ENCODE measurements around the gene CTSS. TPM values are rescaled to one million over a fixed set of nuclear protein-coding genes. Genes with fewer than 3 reads are reported as not detected.
"Not testable (repeated sequence)": the region's sequence is repeated elsewhere in the genome, so short reads cannot be mapped to it uniquely, and the experiment has no call there.

The CTSS gene
- 34.9 TPM for total RNA-seq
- long read RNA-seq, full-length matches to known transcripts: 19 of 24 reads
- long read RNA-seq, partial matches to known transcripts: 0 of 24 reads
- long read RNA-seq, other reads (novel, unspliced or antisense): 5 of 24 reads

GRCh38 chr1:150765296-150765976, at the start of gene CTSS:
Gene CTSS (minus strand): TSS chr1:150765778. CDS start chr1:150764763, 1,015 bp downstream.
- ATAC-seq (ENCODE audit: poor library complexity): peak; percentile 68
- no peak for DNase-seq

GRCh38 chr1:150813028-150813707, 47.6 kb upstream of the CTSS start:
- peak; percentile 84 for ATAC-seq (ENCODE audit: poor library complexity)
- intact Hi-C loops (cut with DNase I): loop anchor here (10.0 kb wide), 1 partner anchor 258 kb away; no protein-coding TSS in a partner anchor
- peak; percentile 72 for DNase-seq

More at GRCh38 chr1:150765296-150765976, at the start of gene CTSS:
- intact Hi-C loops (cut with DNase I): no loop called here

GRCh38 chr1:150810958-150811659, 45.5 kb upstream of the CTSS start:
- ATAC-seq (ENCODE audit: poor library complexity): no peak
- DNase-seq: no peak
- intact Hi-C loops (cut with DNase I): loop anchor here (10.0 kb wide), 1 partner anchor 256 kb away; no protein-coding TSS in a partner anchor

- DNase-seq: no peak
- ATAC-seq (ENCODE audit: poor library complexity): no peak
- intact Hi-C loops (cut with DNase I): loop anchor here (10.0 kb wide), 1 partner anchor 255 kb away; no protein-coding TSS in a partner anchor
Measured at GRCh38 chr1:150809651-150810050, 44.1 kb upstream of the CTSS start.

- ATAC-seq (ENCODE audit: poor library complexity): no peak
- intact Hi-C loops (cut with DNase I): no loop called here
Measured at GRCh38 chr1:150808846-150809245, 43.3 kb upstream of the CTSS start.

GRCh38 chr1:150808121-150808520, 42.5 kb upstream of the CTSS start, which contains the start of gene CTSK:
Gene CTSK (minus strand): TSS chr1:150808260. CDS start chr1:150806805, 1,455 bp downstream.
- DNase-seq (no peak), ATAC-seq (ENCODE audit: poor library complexity) (peak; percentile 44)
- intact Hi-C loops (cut with DNase I): no loop called here

More at GRCh38 chr1:150808846-150809245, 43.3 kb upstream of the CTSS start:
- no peak for DNase-seq

GRCh38 chr1:150807249-150808023, 41.9 kb upstream of the CTSS start:
- intact Hi-C loops (cut with DNase I): no loop called here
- ATAC-seq (ENCODE audit: poor library complexity) (peak; percentile 37), DNase-seq (no peak)

- DNase-seq (no peak), ATAC-seq (ENCODE audit: poor library complexity) (no peak)
- intact Hi-C loops (cut with DNase I): no loop called here
Measured at GRCh38 chr1:150805899-150806298, 40.3 kb upstream of the CTSS start.

GRCh38 chr1:150804671-150805070, 39.1 kb upstream of the CTSS start:
- no peak for ATAC-seq (ENCODE audit: poor library complexity)
- no peak for DNase-seq
- intact Hi-C loops (cut with DNase I): no loop called here

GRCh38 chr1:150799089-150799488, 33.5 kb upstream of the CTSS start:
- intact Hi-C loops (cut with DNase I): no loop called here
- no peak for DNase-seq
- no peak for ATAC-seq (ENCODE audit: poor library complexity)

GRCh38 chr1:150798525-150798924, 32.9 kb upstream of the CTSS start:
- no peak for DNase-seq
- intact Hi-C loops (cut with DNase I): no loop called here
- ATAC-seq (ENCODE audit: poor library complexity): no peak

GRCh38 chr1:150796374-150796773, 30.8 kb upstream of the CTSS start:
- intact Hi-C loops (cut with DNase I): no loop called here
- DNase-seq: no peak
- no peak for ATAC-seq (ENCODE audit: poor library complexity)

GRCh38 chr1:150793778-150794177, 28.2 kb upstream of the CTSS start:
- DNase-seq; intact Hi-C loops (cut with DNase I); ATAC-seq (ENCODE audit: poor library complexity): not testable (repeated sequence)

GRCh38 chr1:150793221-150793620, 27.6 kb upstream of the CTSS start:
- no peak for ATAC-seq (ENCODE audit: poor library complexity)

GRCh38 chr1:150791585-150791984, 26.0 kb upstream of the CTSS start:
- no peak for DNase-seq
- intact Hi-C loops (cut with DNase I): no loop called here
- peak; percentile 73 for ATAC-seq (ENCODE audit: poor library complexity)

More at GRCh38 chr1:150793221-150793620, 27.6 kb upstream of the CTSS start:
- intact Hi-C loops (cut with DNase I): no loop called here
- DNase-seq: no peak

GRCh38 chr1:150789396-150789795, 23.8 kb upstream of the CTSS start:
- DNase-seq: no peak
- ATAC-seq (ENCODE audit: poor library complexity): peak; percentile 31
- intact Hi-C loops (cut with DNase I): no loop called here

GRCh38 chr1:150788946-150789345, 23.4 kb upstream of the CTSS start:
- ATAC-seq (ENCODE audit: poor library complexity) (no peak), DNase-seq (no peak)
- intact Hi-C loops (cut with DNase I): no loop called here

- DNase-seq (no peak), ATAC-seq (ENCODE audit: poor library complexity) (no peak)
- intact Hi-C loops (cut with DNase I): no loop called here
Measured at GRCh38 chr1:150787455-150787854, 21.9 kb upstream of the CTSS start.
